GM20000 (cell line): ENCODE data around the gene CYP27B1.

Experiments used
- DNase-seq: peaks from one replicate; pipeline ENCODE4 v3.0.0; 2012; ENCODE audit warnings: low spot score
- TF ChIP-seq, protein P1 (sequence below): IDR thresholded peaks from 2 replicates; pipeline ENCODE4 v1.5.1; 2012; ENCODE audit warnings: mild to moderate bottlenecking, control low read depth; ENCODE audit errors: extremely low read depth, missing control alignments

Gene CYP27B1

DNA sequence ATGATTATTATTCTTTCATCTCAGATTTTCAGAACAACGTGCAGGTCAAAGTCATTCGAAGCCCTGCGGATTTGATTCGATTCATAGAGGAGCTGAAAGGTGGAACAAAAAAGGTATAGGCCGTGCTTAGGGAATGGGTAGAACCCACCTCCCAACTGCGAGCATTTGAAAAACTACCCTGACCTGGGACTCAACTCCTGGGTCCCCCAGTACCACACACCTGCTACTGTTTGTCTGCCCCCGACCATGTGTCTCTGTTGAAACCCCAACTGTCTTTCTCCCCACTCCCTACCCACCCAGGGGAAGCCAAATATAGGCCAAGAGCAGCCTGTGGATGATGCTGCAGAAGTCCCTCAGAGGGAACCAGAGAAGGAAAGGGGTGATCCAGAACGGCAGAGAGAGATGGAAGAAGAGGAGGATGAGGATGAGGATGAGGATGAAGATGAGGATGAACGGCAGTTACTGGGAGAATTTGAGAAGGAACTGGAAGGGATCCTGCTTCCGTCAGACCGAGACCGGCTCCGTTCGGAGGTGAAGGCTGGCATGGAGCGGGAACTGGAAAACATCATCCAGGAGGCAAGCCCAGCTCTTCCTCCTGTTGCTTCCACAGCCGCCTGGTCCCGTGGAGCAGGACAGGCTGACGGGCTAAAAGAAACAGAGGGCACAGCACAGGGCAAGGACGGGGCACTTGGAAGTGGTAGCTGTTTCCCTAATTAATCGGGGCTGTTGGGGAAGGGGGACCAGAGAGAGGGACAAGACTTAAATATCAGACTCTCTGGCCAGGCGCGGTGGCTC, 48.8 kb downstream of the CYP27B1 start:
- TF ChIP-seq, protein P1, sequence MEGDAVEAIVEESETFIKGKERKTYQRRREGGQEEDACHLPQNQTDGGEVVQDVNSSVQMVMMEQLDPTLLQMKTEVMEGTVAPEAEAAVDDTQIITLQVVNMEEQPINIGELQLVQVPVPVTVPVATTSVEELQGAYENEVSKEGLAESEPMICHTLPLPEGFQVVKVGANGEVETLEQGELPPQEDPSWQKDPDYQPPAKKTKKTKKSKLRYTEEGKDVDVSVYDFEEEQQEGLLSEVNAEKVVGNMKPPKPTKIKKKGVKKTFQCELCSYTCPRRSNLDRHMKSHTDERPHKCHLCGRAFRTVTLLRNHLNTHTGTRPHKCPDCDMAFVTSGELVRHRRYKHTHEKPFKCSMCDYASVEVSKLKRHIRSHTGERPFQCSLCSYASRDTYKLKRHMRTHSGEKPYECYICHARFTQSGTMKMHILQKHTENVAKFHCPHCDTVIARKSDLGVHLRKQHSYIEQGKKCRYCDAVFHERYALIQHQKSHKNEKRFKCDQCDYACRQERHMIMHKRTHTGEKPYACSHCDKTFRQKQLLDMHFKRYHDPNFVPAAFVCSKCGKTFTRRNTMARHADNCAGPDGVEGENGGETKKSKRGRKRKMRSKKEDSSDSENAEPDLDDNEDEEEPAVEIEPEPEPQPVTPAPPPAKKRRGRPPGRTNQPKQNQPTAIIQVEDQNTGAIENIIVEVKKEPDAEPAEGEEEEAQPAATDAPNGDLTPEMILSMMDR = no peak
- no peak for DNase-seq

DNA sequence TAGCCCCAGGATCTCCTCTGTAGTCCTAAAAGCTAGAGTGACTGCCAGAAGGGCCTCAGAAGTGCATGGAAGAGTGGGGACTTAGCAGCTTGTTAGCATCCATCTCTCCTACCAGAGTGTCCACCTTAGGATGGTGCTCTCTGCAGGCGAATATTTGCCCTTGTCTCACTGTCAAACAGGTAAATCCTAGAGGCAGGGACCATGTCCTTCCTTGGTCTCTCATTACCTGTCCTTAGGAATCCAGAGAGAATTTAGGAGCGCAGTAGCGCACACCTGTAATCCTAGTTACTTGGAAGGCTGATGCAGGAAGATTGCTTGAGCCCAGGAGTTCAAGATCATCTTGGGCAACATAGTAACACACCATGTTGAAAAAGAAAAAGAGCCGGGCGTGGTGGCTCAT, 49.7 kb downstream of the CYP27B1 start:
- no peak for DNase-seq
- TF ChIP-seq, protein P1 = no peak

DNA sequence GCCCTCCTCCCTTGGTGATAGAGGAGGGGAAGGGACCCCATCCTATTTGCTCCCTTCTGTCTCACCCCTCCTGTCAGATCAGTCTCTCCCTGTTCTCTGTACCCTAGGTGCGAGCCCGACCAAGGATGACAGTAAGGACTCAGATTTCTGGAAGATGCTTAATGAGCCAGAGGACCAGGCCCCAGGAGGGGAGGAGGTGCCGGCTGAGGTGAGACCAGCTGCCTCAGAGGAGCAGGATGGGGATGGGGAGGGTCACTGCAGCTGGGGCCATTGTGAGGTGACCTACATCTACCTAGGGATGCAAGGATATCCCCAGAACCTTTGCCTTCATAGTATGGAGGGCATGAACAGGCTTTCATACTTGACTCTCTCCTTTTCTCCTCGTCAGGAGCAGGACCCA, 50.6 kb downstream of the CYP27B1 start:
- no peak for DNase-seq
- TF ChIP-seq, protein P1 = no peak

DNA sequence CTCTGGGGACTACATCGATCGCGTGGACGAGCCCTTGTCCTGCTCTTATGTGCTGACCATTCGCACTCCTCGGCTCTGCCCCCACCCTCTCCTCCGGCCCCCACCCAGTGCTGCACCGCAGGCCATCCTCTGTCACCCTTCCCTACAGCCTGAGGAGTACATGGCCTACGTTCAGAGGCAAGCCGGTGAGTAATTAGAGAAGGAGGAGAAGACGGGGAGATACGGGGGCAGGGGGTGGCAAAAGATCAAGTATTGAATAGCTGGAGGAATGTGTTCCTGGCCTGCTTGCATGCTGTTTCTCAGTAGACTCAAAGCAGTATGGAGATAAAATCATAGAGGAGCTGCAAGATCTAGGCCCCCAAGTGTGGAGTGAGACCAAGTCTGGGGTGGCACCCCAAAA, 51.1 kb downstream of the CYP27B1 start:
- DNase-seq = no peak
- TF ChIP-seq, protein P1 = no peak

DNA sequence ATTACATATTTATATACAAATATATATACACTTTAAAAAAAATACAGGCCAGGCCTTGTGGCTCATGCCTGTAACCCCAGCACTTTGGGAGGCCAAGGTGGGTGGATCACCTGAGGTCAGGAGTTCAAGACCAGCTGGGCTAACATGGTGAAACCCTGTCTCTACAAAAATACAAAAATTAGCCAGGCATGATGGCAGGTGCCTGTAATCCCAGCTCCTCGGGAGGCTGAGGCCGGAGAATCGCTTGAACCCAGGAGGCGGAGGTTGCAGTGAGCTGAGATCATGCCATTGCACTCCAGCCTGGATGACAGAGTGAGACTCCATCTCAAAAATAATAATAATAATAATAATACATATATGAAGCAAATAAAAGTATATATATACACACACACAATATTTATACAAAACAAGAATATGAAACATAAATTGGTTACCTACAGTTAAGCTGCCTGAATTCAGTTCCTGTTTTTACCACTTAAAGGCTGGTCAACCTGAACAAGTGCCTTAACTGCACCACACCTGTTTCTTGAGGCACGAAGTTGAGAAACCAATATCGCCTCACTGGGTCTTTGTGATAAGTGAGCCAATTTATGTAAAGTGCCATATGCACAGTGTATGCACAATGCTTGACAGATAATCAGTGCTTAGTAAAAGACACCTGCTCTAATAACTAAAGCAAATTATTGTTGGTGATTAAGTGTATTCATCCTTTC, 51.7 kb downstream of the CYP27B1 start:
- peak; percentile 19 for DNase-seq

DNA sequence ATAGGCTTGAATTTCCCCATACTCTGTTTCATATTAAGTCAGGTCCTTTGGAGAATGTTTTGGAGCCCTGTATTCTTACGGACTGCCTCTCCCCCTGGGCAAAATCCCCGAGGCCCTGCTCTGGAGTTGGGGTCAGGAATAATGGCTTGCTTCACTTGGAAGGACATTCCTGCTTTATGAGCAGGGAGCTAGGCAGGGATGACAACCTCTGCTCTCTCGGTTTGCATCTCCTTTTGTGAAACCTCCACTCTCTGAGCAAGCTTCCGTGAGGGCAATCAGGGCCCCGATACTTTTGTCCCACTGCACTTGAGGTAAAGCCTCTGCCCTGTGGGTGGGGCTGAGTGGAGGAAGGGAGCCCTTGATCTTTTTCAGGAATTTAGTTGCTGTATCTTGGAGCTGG, 53.7 kb downstream of the CYP27B1 start:
- no peak for DNase-seq
- TF ChIP-seq, protein P1 = no peak

DNA sequence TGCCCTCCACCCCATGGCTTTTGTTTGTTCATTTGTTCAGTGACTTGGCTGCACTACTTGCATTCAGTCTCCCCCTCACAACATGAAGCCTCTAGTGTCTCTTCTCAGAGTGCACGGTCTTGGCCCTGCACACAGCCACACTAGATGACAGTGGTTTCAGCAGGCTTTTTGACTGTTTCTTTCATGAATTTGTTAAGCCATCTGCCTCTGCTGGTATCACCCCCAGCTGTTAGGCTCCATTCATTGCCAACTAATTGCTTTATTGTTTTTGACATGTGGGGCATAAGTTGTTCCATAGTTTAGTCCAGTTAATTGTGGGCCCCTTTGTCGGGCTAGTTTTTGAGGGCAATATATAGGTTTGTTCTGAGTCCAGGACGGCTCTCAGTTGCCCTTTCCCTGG, 54.2 kb downstream of the CYP27B1 start:
- DNase-seq = no peak
- TF ChIP-seq, protein P1 = no peak
